GM19324 (cell line): Measurements from ENCODE around the gene FOXL2NB.

Experiments
- ATAC-seq: cut with Tn5 transposase; IDR thresholded peaks from one replicate; pipeline ENCODE4 v1.9.1; 2021; ENCODE audit warnings: mild to moderate bottlenecking, moderate library complexity; ENCODE audit not compliant: unreplicated experiment, low FRiP score

Gene FOXL2NB

GRCh38 chr3:138928727-138929372 lies 18.2 kb upstream of the FOXL2NB start:
- ATAC-seq, result no peak

GRCh38 chr3:138933068-138933668 lies 13.8 kb upstream of the FOXL2NB start:
- ATAC-seq, result no peak

- no peak for ATAC-seq
These were observed 12.9 kb upstream of the FOXL2NB start for GRCh38 chr3:138933981-138934691.

- no peak for ATAC-seq
These were observed 11.5 kb upstream of the FOXL2NB start for GRCh38 chr3:138935505-138935862.

- ATAC-seq, result peak; percentile 69
These were observed 10.9 kb upstream of the FOXL2NB start for GRCh38 chr3:138935863-138936740.

GRCh38 chr3:138936741-138937689 lies 10.0 kb upstream of the FOXL2NB start:
- no peak for ATAC-seq

DNA sequence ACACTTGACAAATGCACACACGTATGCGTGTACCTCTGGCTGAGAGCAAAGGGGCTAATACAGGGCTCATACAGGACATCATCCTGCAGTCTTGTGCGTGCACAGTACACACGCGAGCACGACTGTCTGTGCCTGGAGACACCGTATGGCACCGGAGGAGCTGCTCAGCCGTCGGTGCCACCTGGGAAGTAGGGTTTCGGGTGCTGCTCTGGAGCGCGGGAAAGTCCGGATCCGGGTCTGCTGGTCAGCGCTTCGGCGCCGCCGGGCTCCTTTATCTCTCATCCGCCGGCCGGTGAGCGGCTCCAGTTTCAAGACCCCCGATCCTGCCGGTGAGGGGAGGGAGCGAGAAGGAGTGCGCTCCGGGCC lies 9.3 kb upstream of the FOXL2NB start:
- ATAC-seq, result no peak

DNA sequence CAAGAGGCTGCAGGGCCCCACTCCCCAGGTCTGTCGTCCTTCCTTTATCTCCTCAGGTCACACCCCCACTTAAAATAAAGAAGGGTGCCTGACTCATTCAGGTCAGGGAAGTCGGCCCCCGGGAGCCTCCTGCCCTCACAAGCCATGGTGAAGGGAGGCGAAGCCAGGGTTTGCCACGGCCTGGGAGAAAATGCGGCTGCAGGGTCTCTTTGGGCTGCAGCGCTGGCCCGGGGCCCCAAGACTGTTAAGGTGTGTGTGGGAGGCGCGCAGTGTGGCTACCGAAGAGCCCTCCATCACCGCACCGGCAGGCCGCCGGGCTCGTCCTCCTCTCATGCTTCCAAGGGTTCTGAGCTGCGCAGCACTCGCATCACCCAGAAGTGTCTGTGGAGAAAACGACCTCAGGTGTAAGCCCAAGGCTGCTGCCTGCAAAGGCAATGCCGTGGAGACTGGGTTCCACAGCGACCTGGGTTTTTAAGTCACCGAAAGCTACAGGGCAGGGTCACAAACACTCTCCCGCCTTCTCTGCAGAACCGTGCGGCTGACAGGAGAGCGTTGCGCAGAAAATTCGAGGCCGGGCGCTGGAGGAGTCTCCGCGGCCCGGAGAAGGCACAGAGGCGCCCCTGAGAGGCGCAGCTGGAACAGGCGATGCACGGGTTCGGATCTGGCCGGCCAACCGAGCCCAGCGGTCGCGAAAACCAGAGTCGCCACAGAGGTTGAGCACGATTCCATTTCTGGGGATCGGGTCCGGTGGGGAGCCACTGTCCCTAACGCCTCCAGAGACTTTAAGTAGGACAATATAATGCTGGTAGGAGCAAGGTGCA lies 8.8 kb upstream of the FOXL2NB start:
- ATAC-seq, result no peak

DNA sequence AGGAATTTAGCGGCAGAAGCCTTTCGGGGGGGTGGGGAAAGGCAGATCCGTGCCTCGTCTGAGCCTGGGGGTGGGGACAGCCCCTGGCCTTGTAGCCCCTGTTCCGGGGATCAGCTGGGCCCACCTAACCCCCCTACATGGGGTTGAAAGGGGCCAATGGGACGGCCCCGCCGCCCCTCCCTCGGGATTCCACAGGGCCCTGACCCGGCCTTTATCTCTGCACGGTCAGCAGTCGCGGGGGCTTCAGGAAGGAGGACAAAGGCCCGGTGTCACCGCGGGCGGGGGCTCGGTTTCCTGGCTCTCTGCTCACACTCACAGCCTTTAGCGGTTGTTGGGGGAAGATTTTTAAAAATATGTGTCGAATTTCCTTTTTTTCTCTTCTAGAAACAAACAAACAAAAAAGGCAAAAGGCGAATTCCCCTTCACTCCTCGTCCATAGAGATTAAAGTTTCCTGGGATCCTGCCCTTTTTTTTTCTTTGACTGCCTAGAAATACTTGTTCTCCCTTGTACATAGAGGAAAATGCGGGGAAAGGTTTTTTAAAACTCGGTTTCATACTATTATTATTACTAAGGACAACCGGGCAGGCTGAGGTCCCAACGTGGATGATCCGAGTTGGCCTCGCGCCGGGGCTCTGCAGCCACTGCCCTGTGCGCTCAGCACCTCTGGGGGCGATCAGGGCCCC lies 8.0 kb upstream of the FOXL2NB start:
- ATAC-seq, result no peak

DNA sequence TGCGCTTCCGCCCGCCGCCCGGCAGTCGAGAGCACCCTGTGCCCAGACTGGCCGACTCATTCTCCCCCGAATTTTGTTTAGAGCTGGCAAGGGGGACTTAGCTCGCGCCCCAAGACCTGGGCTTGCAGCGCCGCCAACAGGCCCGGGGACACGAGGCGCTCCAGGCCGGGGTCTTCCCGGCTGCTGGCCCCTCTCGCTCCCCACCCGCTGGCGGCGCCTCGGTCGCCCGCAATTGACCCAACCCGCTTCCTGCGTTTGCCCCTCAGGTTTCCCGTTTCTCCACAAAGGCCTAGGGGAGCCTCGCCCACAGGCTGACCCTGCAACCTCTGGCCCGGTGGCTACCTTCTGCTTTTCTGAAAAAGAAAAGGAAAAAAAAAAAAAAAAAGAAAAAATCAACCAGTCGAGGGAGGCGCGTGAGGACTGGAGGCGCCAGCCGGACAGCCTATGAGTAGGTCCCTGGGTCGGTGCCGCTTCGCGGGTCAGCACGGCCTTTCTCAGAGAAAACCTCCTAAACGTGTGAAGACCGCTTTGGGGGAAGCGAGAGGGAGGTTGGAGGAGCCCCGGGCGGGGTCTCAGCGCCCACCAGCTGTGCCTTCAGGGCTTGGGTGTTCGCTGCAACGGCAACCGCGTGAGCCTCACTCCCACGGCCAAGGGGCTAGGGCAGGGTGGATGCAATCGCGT lies 7.3 kb upstream of the FOXL2NB start:
- no peak for ATAC-seq

- ATAC-seq, result no peak
These were observed 6.6 kb upstream of the FOXL2NB start for GRCh38 chr3:138940446-138940845.

- ATAC-seq, result no peak
These were observed 5.6 kb upstream of the FOXL2NB start for GRCh38 chr3:138941259-138941885.

DNA sequence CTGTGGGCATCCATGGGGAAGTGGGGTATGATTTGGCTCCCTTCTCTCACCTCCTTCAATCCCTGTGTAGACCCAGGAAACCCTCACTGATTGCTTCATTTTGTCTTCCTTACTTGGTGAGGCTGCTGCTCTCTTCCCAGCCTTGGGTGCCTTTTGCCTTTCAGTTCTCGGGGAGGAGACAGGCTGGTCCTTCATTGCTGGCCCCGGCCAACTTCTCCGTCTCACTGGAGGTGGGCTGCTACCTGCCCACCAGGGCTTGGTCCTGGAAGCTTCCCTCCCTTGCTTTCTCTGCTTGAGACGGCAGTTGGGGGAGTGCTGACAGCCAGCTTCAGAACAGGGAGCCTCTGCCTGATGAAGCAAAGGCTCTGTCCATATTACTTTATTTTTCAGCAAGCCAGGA lies 4.7 kb upstream of the FOXL2NB start:
- ATAC-seq, result no peak

DNA sequence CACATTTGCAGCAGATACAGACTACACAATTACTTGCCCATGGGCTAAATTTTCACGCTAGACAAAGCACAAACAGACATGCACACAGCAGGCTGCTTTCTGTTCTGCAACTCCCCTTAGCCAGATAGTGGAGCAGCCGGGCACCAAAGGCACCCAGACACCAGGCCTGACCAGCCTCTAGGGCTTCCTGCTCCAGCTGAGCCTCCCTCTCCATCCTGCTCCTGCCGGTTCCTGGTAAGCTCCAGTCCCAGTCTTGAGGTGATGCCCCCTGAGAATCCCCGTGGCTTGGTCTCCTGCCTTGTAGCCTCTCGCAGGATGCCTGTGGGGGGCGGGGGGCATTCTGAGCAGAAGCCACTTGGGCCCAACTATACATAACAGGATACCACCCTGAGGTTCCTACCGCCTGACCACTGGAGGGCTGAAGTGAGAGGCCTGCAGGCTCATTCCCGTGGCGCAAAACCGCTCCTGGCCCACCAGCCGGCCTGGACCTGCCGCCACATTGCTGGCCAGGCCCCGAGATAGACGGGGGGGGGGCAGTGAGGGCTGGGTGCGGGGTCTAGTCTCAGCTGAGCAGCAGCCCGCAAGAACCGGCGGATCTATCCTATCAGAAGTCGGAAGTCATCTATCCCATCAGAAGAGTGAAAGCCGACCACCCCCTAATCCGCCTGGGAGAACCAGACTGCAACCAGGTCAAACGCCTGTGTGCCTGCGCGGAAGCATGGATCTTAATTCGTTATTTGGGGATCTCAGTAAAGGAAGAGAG lies 4.0 kb upstream of the FOXL2NB start:
- no peak for ATAC-seq

DNA sequence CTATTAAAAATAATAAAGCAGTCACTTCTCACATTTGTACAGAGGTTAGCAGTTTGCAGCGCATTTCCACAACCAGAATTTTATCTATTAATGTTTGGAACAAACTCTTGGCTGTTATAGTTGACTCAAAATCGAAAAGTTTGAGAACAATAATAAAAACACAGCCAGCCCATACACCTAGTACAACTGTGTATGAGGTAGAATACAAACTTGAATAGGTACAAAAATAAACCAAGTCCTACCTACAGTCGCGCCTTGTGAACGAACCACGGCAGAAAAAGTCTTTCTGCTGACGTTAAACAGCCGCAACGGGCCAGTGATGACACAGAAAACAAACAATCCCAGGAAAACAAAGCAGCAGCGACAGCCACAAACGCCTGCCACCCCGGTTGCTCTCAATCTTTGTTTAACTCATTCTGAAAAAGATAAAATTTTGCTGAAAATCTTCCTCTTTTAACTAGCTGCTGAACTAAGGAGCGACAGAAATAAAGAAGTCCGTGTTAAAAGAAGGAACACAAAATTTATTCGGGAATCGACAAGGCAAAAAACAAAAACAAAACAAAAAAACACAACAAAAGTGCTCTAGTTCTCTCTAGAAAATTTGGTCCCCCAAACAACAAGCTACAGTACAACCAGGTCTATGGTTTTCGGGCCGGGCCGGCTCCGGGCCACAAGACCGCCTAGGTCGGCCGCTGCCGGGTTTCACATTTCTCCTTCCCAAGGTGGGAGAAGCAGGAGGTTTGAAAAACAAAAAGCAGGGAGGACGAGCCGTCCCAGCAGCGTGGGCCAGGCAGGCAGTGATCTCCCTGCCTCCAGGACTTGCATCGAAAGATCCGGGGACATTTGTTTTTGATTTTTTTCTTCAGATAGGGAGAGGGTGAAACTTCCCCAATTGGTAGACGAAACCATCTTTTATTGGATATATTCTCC lies 3.0 kb upstream of the FOXL2NB start:
- ATAC-seq, result no peak

GRCh38 chr3:138944654-138944928 lies 2.4 kb upstream of the FOXL2NB start:
- ATAC-seq, result no peak
